Osteoblast (primary cell): Measurements from ENCODE around the gene C5orf15. TPM values are rescaled to one million over a fixed set of nuclear protein-coding genes. Genes with fewer than 3 reads are reported as not detected.

Experiments
- DNase-seq: peaks from one replicate; pipeline ENCODE4 v3.0.0; 2011; ENCODE audit warnings: low spot score, mixed read lengths; ENCODE audit not compliant: insufficient read length; ENCODE audit errors: missing footprints
- H2AFZ ChIP-seq: 2 replicates; pipeline ENCODE4 v1.6.0; 2011; ENCODE audit warnings: mild to moderate bottlenecking, low read length
- H3K27ac ChIP-seq: 2 replicates; pipeline ENCODE4 v1.5.1; 2011; ENCODE audit warnings: mild to moderate bottlenecking, low read depth, low read length, moderate library complexity
- H3K27me3 ChIP-seq: 2 replicates; pipeline ENCODE4 v1.6.0; 2012; ENCODE audit warnings: mild to moderate bottlenecking, control low read depth, inconsistent platforms, low read length, moderate library complexity; ENCODE audit not compliant: insufficient read depth
- H3K36me3 ChIP-seq: 2 replicates; pipeline ENCODE4 v1.5.1; 2011; ENCODE audit warnings: mild to moderate bottlenecking, low read length, control low read depth, moderate library complexity; ENCODE audit not compliant: insufficient read depth
- H3K4me1 ChIP-seq: 2 replicates; pipeline ENCODE4 v1.5.1; 2011; ENCODE audit warnings: mild to moderate bottlenecking, low read length, control low read depth, moderate library complexity; ENCODE audit not compliant: insufficient read depth
- H3K4me2 ChIP-seq: 2 replicates; pipeline ENCODE4 v1.6.0; 2011; ENCODE audit warnings: mild to moderate bottlenecking, low read length; ENCODE audit not compliant: insufficient read depth
- H3K4me3 ChIP-seq: fragments of 200-600 bp; sonication (generic); 3 replicates; pipeline ENCODE4 v1.5.1; 2012; ENCODE audit warnings: mild to moderate bottlenecking, low read length, inconsistent platforms; ENCODE audit not compliant: insufficient read depth
- H3K79me2 ChIP-seq: 2 replicates; pipeline ENCODE4 v1.6.0; 2012; ENCODE audit warnings: mild to moderate bottlenecking, low read length, control low read depth, inconsistent platforms; ENCODE audit not compliant: insufficient read depth
- H3K9me3 ChIP-seq: 2 replicates; pipeline ENCODE4 v1.5.1; 2011; ENCODE audit warnings: low read depth, low read length, control low read depth
- H4K20me1 ChIP-seq: 2 replicates; pipeline ENCODE4 v1.6.0; 2012; ENCODE audit warnings: mild to moderate bottlenecking, low read length, control low read depth; ENCODE audit not compliant: insufficient read depth
- total RNA-seq: library from RNA; depleted of rRNA; stranded (reverse); fragments of >200 nt; gene quantifications from 2 replicates; pipeline ENCODE4 v1.2.3, GENCODE V29; 2012
- TF ChIP-seq, protein P1 (sequence below): IDR thresholded peaks from 2 replicates; pipeline ENCODE4 v1.5.1; 2011; ENCODE audit warnings: mild to moderate bottlenecking, low read depth, low read length, moderate library complexity; ENCODE audit errors: extremely low read depth

C5orf15 gene
- total RNA-seq, 1 donor = 68.4 TPM

DNA sequence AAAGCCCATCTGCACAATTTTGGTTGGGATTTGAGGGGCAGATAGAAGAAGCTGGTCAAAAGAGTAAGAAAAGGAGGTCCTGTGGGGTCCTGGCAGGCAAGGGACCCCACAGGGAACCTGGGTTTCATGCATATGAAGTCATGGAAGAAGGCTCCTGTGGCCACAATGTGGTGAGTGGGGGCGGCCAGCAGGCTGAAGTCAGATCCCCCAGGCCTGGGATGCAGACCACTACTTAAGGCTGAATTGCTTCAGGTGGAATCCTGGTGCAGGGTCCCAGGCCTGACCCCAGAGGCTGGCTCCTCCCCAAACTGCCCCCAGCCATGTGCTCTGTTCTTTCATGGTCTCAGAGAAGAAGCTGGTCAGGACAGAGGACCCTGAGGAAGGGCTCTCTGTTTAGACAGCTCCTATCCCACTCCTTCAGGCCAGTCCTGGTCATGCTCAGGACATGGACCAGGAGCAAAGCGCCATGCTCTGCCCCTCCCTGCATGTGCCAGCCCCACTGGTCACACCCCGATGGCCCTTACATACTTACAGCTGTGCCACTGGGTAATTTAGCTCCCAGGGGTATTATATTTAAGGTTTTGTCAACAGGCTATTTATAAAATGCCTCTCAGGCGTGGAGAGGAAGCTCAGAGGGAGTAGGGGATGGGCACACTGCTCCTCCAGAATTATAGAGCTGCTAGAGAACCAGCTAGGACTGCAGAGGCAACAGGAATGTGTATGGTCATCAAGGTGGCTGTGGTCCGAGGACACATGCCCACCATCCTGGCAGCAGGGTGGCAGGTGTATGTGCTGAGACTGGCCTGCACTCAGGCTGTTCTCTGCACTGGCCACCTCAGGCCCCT lies 33.4 kb downstream of the C5orf15 start:
- no peaks in the 10 kb centered on the region for H4K20me1 ChIP-seq
- H3K4me3 ChIP-seq = no peak overlapping the region
- H3K27me3 ChIP-seq = no peaks in the 10 kb centered on the region
- TF ChIP-seq, protein P1, sequence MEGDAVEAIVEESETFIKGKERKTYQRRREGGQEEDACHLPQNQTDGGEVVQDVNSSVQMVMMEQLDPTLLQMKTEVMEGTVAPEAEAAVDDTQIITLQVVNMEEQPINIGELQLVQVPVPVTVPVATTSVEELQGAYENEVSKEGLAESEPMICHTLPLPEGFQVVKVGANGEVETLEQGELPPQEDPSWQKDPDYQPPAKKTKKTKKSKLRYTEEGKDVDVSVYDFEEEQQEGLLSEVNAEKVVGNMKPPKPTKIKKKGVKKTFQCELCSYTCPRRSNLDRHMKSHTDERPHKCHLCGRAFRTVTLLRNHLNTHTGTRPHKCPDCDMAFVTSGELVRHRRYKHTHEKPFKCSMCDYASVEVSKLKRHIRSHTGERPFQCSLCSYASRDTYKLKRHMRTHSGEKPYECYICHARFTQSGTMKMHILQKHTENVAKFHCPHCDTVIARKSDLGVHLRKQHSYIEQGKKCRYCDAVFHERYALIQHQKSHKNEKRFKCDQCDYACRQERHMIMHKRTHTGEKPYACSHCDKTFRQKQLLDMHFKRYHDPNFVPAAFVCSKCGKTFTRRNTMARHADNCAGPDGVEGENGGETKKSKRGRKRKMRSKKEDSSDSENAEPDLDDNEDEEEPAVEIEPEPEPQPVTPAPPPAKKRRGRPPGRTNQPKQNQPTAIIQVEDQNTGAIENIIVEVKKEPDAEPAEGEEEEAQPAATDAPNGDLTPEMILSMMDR = no peak
- no peaks in the 10 kb centered on the region for H3K79me2 ChIP-seq
- no peaks in the 10 kb centered on the region for H3K36me3 ChIP-seq
- H3K9me3 ChIP-seq = no peaks in the 10 kb centered on the region
- no peak overlapping the region for H3K27ac ChIP-seq
- H3K4me1 ChIP-seq = peaks cover 9% of the 10 kb centered on the region
- H3K4me2 ChIP-seq = no peak overlapping the region
- DNase-seq = no peak
- H2AFZ ChIP-seq = no peak overlapping the region

DNA sequence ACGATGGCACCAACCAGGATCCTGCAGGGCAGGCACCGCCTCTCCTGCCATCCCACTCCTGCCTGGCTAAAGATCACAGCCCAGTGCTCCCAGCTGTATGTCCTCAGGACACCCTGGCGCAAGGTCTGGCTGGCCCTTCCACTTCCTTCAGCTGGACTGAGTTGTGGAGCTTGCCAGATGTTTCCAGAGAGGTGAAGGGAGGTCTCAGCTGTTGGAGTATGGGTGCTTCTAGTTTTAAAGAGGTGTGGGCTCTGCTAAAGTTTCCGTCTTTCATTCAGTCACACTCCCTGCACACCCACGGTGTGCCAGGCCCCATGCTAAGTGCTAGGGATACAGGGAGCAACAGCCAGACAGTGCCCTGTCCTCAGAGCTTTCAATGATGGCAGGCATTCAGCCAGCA lies 34.1 kb downstream of the C5orf15 start:
- Histone ChIP-seq H3K4me3 (no peak overlapping the region), H3K4me2 (no peak overlapping the region), H4K20me1 (no peaks in the 10 kb centered on the region), H3K36me3 (no peaks in the 10 kb centered on the region), H2AFZ (no peak overlapping the region), H3K27ac (no peak overlapping the region), H3K27me3 (no peaks in the 10 kb centered on the region), H3K4me1 (peaks cover 15% of the 10 kb centered on the region), H3K79me2 (no peaks in the 10 kb centered on the region), H3K9me3 (no peaks in the 10 kb centered on the region)
- TF ChIP-seq, protein P1 = no peak
- no peak for DNase-seq

DNA sequence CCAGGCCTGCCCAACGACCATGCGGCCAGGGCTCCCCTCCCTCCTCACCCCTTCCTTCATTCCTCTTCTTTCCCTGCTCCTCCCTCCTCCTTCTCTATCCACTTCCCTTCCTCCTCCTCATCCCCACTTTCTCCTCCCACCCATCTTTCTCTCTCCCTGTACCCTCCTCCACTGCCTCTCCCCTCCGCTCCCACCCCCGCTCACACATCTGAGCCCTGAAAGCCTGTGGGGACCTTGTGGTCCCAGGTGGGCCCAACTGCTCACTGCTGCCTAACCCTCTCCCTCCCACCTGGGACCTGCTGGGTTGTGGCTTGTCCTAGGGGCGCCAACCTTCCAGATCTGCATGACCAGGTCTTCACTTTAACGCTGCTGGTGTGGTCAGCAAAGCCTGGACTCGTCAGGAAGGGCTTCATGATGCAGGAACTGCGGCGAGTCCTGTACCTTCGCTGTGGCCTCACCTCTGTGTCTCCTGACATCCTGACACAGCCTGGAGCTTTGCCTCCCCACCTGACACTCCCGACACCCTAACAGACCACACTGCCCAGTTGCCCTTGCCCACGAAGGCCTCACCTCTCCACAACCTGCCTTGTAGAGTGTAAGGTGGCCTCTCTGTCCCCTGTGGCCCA lies 34.6 kb downstream of the C5orf15 start:
- H3K4me3 ChIP-seq = no peak overlapping the region
- H3K4me2 ChIP-seq = no peak overlapping the region
- no peaks in the 10 kb centered on the region for H3K9me3 ChIP-seq
- peaks cover 15% of the 10 kb centered on the region for H3K4me1 ChIP-seq
- H3K27me3 ChIP-seq = no peaks in the 10 kb centered on the region
- no peak overlapping the region for H3K27ac ChIP-seq
- no peaks in the 10 kb centered on the region for H4K20me1 ChIP-seq
- H3K36me3 ChIP-seq = no peaks in the 10 kb centered on the region
- TF ChIP-seq, protein P1 = no peak
- DNase-seq = no peak
- H2AFZ ChIP-seq = no peak overlapping the region
- no peaks in the 10 kb centered on the region for H3K79me2 ChIP-seq

DNA sequence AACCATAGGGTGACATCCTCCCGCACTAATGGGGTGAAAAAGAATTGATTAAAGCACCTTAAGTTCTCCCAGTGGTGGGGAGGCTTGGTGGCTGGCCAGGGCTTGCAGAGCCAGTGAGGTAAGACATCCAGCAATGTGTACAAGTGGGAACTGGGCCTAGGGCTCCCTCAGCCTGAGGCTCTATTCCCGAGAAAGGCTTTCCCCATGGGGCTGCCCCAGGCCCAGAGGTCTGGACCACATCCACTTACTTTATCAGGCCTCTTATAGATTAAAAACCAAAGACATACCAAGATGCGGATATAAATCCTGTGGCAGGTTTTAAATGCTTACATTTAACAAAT lies 35.3 kb downstream of the C5orf15 start:
- TF ChIP-seq, protein P1 = no peak
- H2AFZ ChIP-seq = no peak overlapping the region
- H3K4me3 ChIP-seq = no peak overlapping the region
- H3K4me1 ChIP-seq = peaks cover 15% of the 10 kb centered on the region
- H3K79me2 ChIP-seq = no peaks in the 10 kb centered on the region
- no peaks in the 10 kb centered on the region for H3K27me3 ChIP-seq
- no peak overlapping the region for H3K27ac ChIP-seq
- no peak overlapping the region for H3K4me2 ChIP-seq
- no peaks in the 10 kb centered on the region for H4K20me1 ChIP-seq
- H3K36me3 ChIP-seq = no peaks in the 10 kb centered on the region
- H3K9me3 ChIP-seq = no peaks in the 10 kb centered on the region
- no peak for DNase-seq
